Panc1 (cell line): ENCODE results near the gene SYNDIG1L. TPM values are rescaled to one million over a fixed set of nuclear protein-coding genes. Genes with fewer than 3 reads are reported as not detected.

Experiments
- ATAC-seq: fragments of 200-7000 bp; cut with Tn5 transposase; 2 replicates; pipeline ENCODE4 v1.9.1; 2020; ENCODE audit warnings: mild to moderate bottlenecking, moderate library complexity
- BruUV-seq: library from RNA; stranded (reverse); fragments of 400-500 nt; replicated peaks from 2 replicates; lab custom pipeline; 2021; lab: Mats Ljungman, UMichigan
- CTCF ChIA-PET: fragments of 300-600 bp; sonication (Branson Sonifier 250); formaldehyde crosslinking; loops from one replicate; lab custom pipeline; 2022; ENCODE audit warnings: antibody characterized with exemption; lab: Charles Lee
- POLR2A ChIA-PET: fragments of 300-600 bp; sonication (Branson Sonifier 250); formaldehyde crosslinking; loops from one replicate; lab custom pipeline; 2022; ENCODE audit warnings: antibody characterized with exemption; lab: Charles Lee
- DNase-seq: peaks from one replicate; pipeline ENCODE4 v3.0.0-alpha.2; 2010; ENCODE audit warnings: low read depth, low spot score
- H3K27ac ChIP-seq: 2 replicates; pipeline ENCODE4 v1.5.1; 2011; ENCODE audit warnings: mild to moderate bottlenecking, low read length, inconsistent platforms
- H3K27me3 ChIP-seq: fragments of 200-500 bp; sonication (Bioruptor generic); 2 replicates; pipeline ENCODE4 v1.6.0; 2014; ENCODE audit warnings: low read length, inconsistent platforms; ENCODE audit not compliant: control insufficient read depth, insufficient read depth
- H3K36me3 ChIP-seq: fragments of 200-500 bp; sonication (Bioruptor generic); 2 replicates; pipeline ENCODE4 v1.5.1; 2014; ENCODE audit warnings: inconsistent platforms, mild to moderate bottlenecking, low read length, moderate library complexity; ENCODE audit not compliant: control insufficient read depth, insufficient read depth
- H3K4me1 ChIP-seq: 2 replicates; pipeline ENCODE4 v1.5.1; 2011; ENCODE audit warnings: inconsistent platforms, mild to moderate bottlenecking, low read length, moderate library complexity; ENCODE audit not compliant: control insufficient read depth, insufficient read depth
- H3K4me3 ChIP-seq, 2 experiments: 2 replicates each; pipeline ENCODE4 v1.5.1; 2011 to 2012; ENCODE audit warnings: low read depth in 2 of 2, low read length in 2 of 2, mild to moderate bottlenecking in 2 of 2, inconsistent platforms in 1 of 2, moderate library complexity in 1 of 2
- H3K9me3 ChIP-seq: fragments of 200-500 bp; sonication (Bioruptor generic); 2 replicates; pipeline ENCODE4 v1.5.1; 2014; ENCODE audit warnings: low read depth, mild to moderate bottlenecking, inconsistent platforms, low read length, moderate library complexity; ENCODE audit not compliant: control insufficient read depth, insufficient read depth
- POLR2AphosphoS5 ChIP-seq: IDR thresholded peaks from 2 replicates; pipeline ENCODE4 v1.6.1; 2012; ENCODE audit warnings: mild to moderate bottlenecking, low read depth, low read length, moderate library complexity
- REST ChIP-seq, 2 experiments: IDR thresholded peaks; 2 replicates each; pipeline ENCODE4 v1.6.1; 2011 to 2012; ENCODE audit warnings: low read depth in 2 of 2, control low read depth in 1 of 2, low read length in 1 of 2, mild to moderate bottlenecking in 1 of 2, moderate library complexity in 1 of 2; ENCODE audit not compliant: insufficient read depth in 1 of 2
- SIN3A ChIP-seq: IDR thresholded peaks from 2 replicates; pipeline ENCODE4 v1.6.1; 2012; ENCODE audit warnings: low read depth, mild to moderate bottlenecking, low read length, moderate library complexity, borderline replicate concordance; ENCODE audit not compliant: insufficient read depth
- TCF7L2 ChIP-seq: IDR thresholded peaks from 2 replicates; pipeline ENCODE4 v1.6.1; 2011; ENCODE audit warnings: mild to moderate bottlenecking, low read depth, low read length, inconsistent platforms
- in situ Hi-C: cut with HindIII; loops from 2 replicates; pipeline ENCODE4 v1.10.0; 2016; ENCODE audit warnings: low sequenced_read_pairs, low pct_unique_long_range_greater_than_20kb
- intact Hi-C: fragments of 100-400 bp; cut with micrococcal nuclease; formaldehyde crosslinking; loops from one replicate; pipeline ENCODE4 v1.10.0; 2022; ENCODE audit not compliant: unreplicated experiment
- total RNA-seq: library from RNA; stranded (reverse); gene quantifications from one replicate; pipeline ENCODE4 v1.2.1, GENCODE V29; 2021; ENCODE audit not compliant: unreplicated experiment
- TF ChIP-seq, protein P1 (sequence below): fragments of 450-650 bp; IDR thresholded peaks from 2 replicates; pipeline ENCODE4 v1.5.1; 2017; ENCODE audit warnings: mild to moderate bottlenecking

The SYNDIG1L gene
- total RNA-seq, 1 experiment from 2014 or later: not detected

DNA sequence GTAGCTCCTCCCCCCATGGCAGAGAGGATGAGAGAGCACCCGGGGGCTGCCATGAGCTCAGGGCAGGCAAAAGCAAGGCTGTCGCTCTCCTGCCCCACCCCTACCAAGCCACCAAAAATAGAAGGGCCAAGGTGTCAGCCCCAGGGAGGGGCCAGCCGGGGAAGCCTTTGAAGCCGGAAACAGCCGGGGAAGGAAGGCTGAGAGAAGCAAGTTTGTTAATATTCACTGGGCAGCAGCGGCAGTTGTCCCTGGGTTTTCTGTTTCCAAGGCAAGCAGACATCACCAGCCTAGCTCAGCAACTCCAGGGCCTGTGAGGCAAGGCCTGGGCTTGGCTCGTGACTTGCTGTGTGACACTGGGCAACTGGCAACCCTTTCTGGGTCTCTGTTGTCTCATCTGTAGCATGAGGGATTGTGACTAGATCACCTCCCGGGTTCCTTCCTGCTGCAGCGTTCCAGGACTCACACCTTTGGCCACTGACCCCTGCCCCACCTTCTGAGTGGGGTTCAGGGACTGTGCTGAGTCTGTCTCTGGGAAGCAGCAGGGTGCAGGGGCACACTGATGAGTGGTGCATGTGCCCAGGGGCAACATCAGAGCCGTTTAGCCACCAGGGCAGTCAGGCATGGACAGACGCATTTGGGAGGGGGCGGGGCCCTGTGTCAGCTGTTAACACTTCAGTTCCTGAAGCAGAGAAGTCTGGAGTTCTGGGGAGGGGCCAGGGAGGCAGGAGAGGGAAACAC lies 24.3 kb downstream of the SYNDIG1L start:
- no TSS peak for BruUV-seq
- no peak overlapping the region for H3K27ac ChIP-seq
- H3K4me3 ChIP-seq: no peak overlapping the region
- H3K4me1 ChIP-seq: no peaks in the 10 kb centered on the region; the same call in 1 of the 2 replicates
- no peaks in the 10 kb centered on the region for H3K27me3 ChIP-seq
- no peak for TF ChIP-seq TCF7L2
- no peak for TF ChIP-seq POLR2AphosphoS5
- no peak for TF ChIP-seq SIN3A
- no peak for TF ChIP-seq REST (IDR thresholded peaks at IDR 0.05; ENCODE audit: insufficient read depth in 1 of 2, low read depth in 2 of 2, low read length in 1 of 2)
- TF ChIP-seq, protein P1, sequence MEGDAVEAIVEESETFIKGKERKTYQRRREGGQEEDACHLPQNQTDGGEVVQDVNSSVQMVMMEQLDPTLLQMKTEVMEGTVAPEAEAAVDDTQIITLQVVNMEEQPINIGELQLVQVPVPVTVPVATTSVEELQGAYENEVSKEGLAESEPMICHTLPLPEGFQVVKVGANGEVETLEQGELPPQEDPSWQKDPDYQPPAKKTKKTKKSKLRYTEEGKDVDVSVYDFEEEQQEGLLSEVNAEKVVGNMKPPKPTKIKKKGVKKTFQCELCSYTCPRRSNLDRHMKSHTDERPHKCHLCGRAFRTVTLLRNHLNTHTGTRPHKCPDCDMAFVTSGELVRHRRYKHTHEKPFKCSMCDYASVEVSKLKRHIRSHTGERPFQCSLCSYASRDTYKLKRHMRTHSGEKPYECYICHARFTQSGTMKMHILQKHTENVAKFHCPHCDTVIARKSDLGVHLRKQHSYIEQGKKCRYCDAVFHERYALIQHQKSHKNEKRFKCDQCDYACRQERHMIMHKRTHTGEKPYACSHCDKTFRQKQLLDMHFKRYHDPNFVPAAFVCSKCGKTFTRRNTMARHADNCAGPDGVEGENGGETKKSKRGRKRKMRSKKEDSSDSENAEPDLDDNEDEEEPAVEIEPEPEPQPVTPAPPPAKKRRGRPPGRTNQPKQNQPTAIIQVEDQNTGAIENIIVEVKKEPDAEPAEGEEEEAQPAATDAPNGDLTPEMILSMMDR: no peak
- ATAC-seq: peak; percentile 32; the same call in 1 of the 2 replicates
- ChIA-PET CTCF (no interaction called here), POLR2A (no interaction called here)
- in situ Hi-C loops (no loop called here), intact Hi-C loops (no loop called here)
- H3K9me3 ChIP-seq: no peaks in the 10 kb centered on the region
- no peaks in the 10 kb centered on the region for H3K36me3 ChIP-seq
- no peak for DNase-seq

DNA sequence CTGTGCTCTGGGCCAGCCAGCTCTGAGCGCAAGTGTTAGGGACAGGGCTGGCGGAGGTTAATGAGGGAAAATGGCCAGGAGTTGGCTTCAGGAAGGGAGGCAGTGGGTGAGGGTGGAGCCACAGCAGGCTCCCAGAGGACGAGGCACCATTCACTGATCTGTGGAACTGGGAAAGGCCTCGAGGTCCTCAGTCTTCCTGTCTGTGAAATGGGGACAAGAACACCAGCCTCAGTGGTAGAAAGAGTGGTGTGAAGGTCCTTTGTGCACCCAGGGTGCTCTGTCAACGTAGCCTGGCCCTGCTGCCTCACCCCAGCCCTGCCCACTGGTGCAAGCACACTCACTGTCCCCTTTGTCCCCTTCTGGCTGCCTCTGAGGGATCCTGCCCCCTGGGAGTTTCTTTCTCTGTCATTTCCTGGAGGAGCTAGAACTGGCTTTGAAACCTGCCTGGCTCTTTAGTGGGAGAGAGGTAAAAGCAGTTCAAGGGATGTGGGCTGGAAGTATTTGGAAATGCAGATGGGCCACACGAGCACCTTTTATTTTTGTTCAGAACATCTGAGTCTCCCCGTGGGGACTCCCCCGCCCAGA lies 25.0 kb downstream of the SYNDIG1L start:
- no TSS peak for BruUV-seq
- Histone ChIP-seq H3K4me1 (no peaks in the 10 kb centered on the region; the same call in 1 of the 2 replicates), H3K4me3 (no peak overlapping the region), H3K27me3 (no peaks in the 10 kb centered on the region), H3K27ac (no peak overlapping the region), H3K36me3 (no peaks in the 10 kb centered on the region), H3K9me3 (no peaks in the 10 kb centered on the region)
- POLR2A ChIA-PET: no interaction called here
- in situ Hi-C loops (no loop called here), intact Hi-C loops (no loop called here)
- CTCF ChIA-PET: no interaction called here
- TF ChIP-seq TCF7L2 (no peak), SIN3A (no peak)
- ATAC-seq (no peak), DNase-seq (no peak)
